A549 (cell line): Measurements from ENCODE around the gene RPL13. TPM values are rescaled to one million over a fixed set of nuclear protein-coding genes. Genes with fewer than 3 reads are reported as not detected.

Experiments
- ATAC-seq, 2 experiments: fragments of 200-7000 bp in 1 of 2; fragments of >200 bp in 1 of 2; cut with Nextera tagmentation in 1 of 2; cut with Tn5 transposase in 1 of 2; 3 replicates each; pipeline versions ENCODE4 v1.8.0 to v1.9.1; 2018 to 2020; ENCODE audit warnings: mild to moderate bottlenecking in 1 of 2, moderate library complexity in 1 of 2
- CTCF ChIA-PET: fragments of 300-600 bp; sonication (Branson Sonifier 250); formaldehyde crosslinking; extraction: SDS; loops from one replicate; lab custom pipeline; 2021; ENCODE audit warnings: antibody characterized with exemption, inconsistent platforms; lab: Yijun Ruan, JAX
- POLR2A ChIA-PET: fragments of 350-600 bp; formaldehyde crosslinking; extraction: SDS; loops from one replicate; lab custom pipeline; 2021; ENCODE audit warnings: antibody characterized with exemption, inconsistent platforms; lab: Yijun Ruan, JAX
- DNase-seq, 2 experiments: peaks; one replicate each; pipeline versions ENCODE4 v3.0.0 to v3.0.0-alpha.2; 2011 to 2016; ENCODE audit warnings: low read depth in 1 of 2, low spot score in 1 of 2
- FAIRE-seq: peaks from 2 replicates; lab custom pipeline; 2011; peaks lifted over from hg19 to GRCh38; lab: Jason Lieb, UNC
- H3K27ac ChIP-seq, 2 experiments: fragments of >200 bp; sonication (Bioruptor Twin); formaldehyde crosslinking; 3 replicates each; pipeline ENCODE4 v1.5.1; 2016 to 2017
- H3K4me1 ChIP-seq: fragments of >200 bp; sonication (Bioruptor Twin); formaldehyde crosslinking; 3 replicates; pipeline ENCODE4 v1.6.1; 2016
- H3K4me2 ChIP-seq: fragments of >200 bp; sonication (Bioruptor Twin); formaldehyde crosslinking; 3 replicates; pipeline ENCODE4 v1.6.1; 2016
- H3K4me3 ChIP-seq: fragments of >200 bp; sonication (Bioruptor Twin); formaldehyde crosslinking; 3 replicates; pipeline ENCODE4 v1.5.1; 2016
- H3K9me3 ChIP-seq: fragments of >200 bp; sonication (Bioruptor Twin); formaldehyde crosslinking; 3 replicates; pipeline ENCODE4 v1.6.1; 2016
- CBX8 ChIP-seq: fragments of 200-600 bp; sonication (generic); IDR thresholded peaks from 2 replicates; pipeline ENCODE4 v1.6.1; 2016
- CEBPB ChIP-seq, 2 experiments: fragments of >200 bp in 1 of 2; sonication (Bioruptor Twin) in 1 of 2; formaldehyde crosslinking in 1 of 2; IDR thresholded peaks; 2 replicates each; pipeline ENCODE4 v1.6.1; 2012 to 2016
- EP300 ChIP-seq, 2 experiments: fragments of >200 bp; sonication (Bioruptor Twin); formaldehyde crosslinking; IDR thresholded peaks; 2 replicates in 1 of 2; 3 replicates in 1 of 2; pipeline ENCODE4 v1.6.1; 2016 to 2017
- FOSB ChIP-seq: fragments of 250-450 bp; sonication (Bioruptor Pico); IDR thresholded peaks from 2 replicates; pipeline ENCODE4 v1.5.0; 2020; ENCODE audit warnings: mild to moderate bottlenecking, moderate library complexity
- HDAC2 ChIP-seq: fragments of 200-600 bp; sonication (generic); IDR thresholded peaks from 2 replicates; pipeline ENCODE4 v1.6.1; 2016
- HOXB5 ChIP-seq: fragments of 250-450 bp; sonication (Bioruptor Pico); IDR thresholded peaks from 2 replicates; pipeline ENCODE4 v1.5.0; 2020; ENCODE audit warnings: mild to moderate bottlenecking, moderate library complexity
- KDM5A ChIP-seq: fragments of 200-600 bp; sonication (generic); IDR thresholded peaks from 2 replicates; pipeline ENCODE4 v1.6.1; 2016; ENCODE audit warnings: antibody characterized with exemption, mild to moderate bottlenecking
- NR3C1 ChIP-seq: fragments of >200 bp; sonication (Bioruptor Twin); formaldehyde crosslinking; IDR thresholded peaks from 3 replicates; pipeline ENCODE4 v1.6.1; 2017
- RNF2 ChIP-seq: fragments of 200-600 bp; sonication (generic); IDR thresholded peaks from 2 replicates; pipeline ENCODE4 v1.6.1; 2016; ENCODE audit warnings: low read depth, mild to moderate bottlenecking, antibody characterized with exemption, moderate library complexity, borderline replicate concordance
- SMC3 ChIP-seq: fragments of >200 bp; sonication (Bioruptor Twin); formaldehyde crosslinking; IDR thresholded peaks from 3 replicates; pipeline ENCODE4 v1.6.1; 2018; ENCODE audit warnings: inconsistent platforms
- SREBF2 ChIP-seq: fragments of 450-650 bp; IDR thresholded peaks from 2 replicates; pipeline ENCODE4 v1.6.1; 2014; ENCODE audit warnings: mild to moderate bottlenecking, moderate library complexity
- ZSCAN20 ChIP-seq: fragments of 250-450 bp; sonication (Bioruptor Pico); IDR thresholded peaks from 2 replicates; pipeline ENCODE4 v1.8.0; 2022; ENCODE audit warnings: mild to moderate bottlenecking, moderate library complexity
- WGBS: methylation state at CpG from one replicate; pipeline ENCODE4 v1.1.6; 2017; ENCODE audit errors: missing lambda C conversion rate; 5-methylcytosine and 5-hydroxymethylcytosine counted together
- polyA plus RNA-seq, 4 experiments: library from polyadenylated mRNA; depleted of rRNA in 3 of 4; stranded (reverse); fragments of >200 nt; fragmentation: RNase III in 1 of 4; extraction: RNeasy Plus Mini Kit Qiagen cat#74134 plus additional on column Dnase treatment in 1 of 4; gene quantifications; 2 replicates in 3 of 4; 3 replicates in 1 of 4; pipeline ENCODE4 v1.2.3, GENCODE V29; 2011 to 2017
- TF ChIP-seq, protein P1 (sequence below): IDR thresholded peaks from 2 replicates; pipeline ENCODE4 v1.6.1; 2012
- TF ChIP-seq, protein P2 (sequence below): fragments of >200 bp; sonication (Bioruptor Twin); formaldehyde crosslinking; IDR thresholded peaks from 3 replicates; pipeline ENCODE4 v1.5.1; 2016
- TF ChIP-seq, protein P3 (sequence below): fragments of 250-450 bp; sonication (Bioruptor Pico); IDR thresholded peaks from 2 replicates; pipeline ENCODE4 v1.5.0; 2021; ENCODE audit warnings: mild to moderate bottlenecking, moderate library complexity, borderline replicate concordance
- TF ChIP-seq, protein P4 (sequence below): fragments of 450-650 bp; IDR thresholded peaks from 2 replicates; pipeline ENCODE4 v1.6.1; 2014; ENCODE audit warnings: antibody characterized with exemption

RPL13 gene
- polyA plus RNA-seq, 2 of the 4 experiments (the other 2 are of a cell fraction): 2,911 to 3,044 TPM

DNA sequence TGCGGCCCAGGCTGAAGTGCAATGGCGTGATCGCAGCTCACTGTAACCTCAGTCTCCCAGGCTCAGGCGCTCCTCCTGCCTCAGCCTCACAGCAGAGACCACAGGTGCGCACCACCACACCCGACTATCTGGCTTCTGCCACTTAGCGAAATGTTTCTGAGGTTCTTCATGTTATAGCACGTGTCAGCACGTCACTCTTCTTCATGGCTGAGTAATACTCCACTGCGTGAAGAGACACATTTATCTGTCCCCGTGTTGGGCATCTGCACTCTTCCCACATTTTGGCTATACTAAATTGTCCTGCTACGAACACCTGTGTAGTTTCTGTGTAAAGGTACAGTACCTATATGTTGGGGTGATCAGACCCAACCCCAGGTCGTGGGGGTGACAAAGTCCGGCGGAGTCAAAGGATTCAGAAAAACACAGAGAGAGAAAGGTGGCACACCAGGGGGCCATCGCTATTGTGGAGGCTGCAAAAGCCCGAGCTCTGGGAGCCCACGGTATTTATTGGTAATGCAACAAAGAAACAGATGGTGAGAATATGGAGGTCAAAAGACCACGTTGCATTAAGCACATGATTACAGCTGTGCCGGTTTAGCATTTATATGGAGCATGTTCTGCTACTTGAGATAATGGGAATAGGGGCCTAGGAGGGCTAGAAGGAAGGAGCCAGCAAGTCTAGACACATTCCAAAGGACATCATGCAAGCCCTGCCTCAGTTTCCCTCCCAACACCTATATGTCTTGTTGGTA is 52.1 kb downstream of the RPL13 start:
- Histone ChIP-seq H3K27ac (no peak overlapping the region; a peak in 1 of 6 replicates), H3K4me3 (no peak overlapping the region)
- DNase-seq: no peak
- 71% methylated on average over 20 of the region's 20 CpGs for WGBS
- TF ChIP-seq EP300 (IDR thresholded peaks at IDR 0.05): no peak
- TF ChIP-seq HOXB5: no peak
- TF ChIP-seq, protein P1, sequence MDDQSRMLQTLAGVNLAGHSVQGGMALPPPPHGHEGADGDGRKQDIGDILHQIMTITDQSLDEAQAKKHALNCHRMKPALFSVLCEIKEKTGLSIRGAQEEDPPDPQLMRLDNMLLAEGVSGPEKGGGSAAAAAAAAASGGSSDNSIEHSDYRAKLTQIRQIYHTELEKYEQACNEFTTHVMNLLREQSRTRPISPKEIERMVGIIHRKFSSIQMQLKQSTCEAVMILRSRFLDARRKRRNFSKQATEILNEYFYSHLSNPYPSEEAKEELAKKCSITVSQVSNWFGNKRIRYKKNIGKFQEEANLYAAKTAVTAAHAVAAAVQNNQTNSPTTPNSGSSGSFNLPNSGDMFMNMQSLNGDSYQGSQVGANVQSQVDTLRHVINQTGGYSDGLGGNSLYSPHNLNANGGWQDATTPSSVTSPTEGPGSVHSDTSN: no peak
- TF ChIP-seq CEBPB (IDR thresholded peaks at IDR 0.05): no peak
- no peak for TF ChIP-seq ZSCAN20
- no peak for TF ChIP-seq SREBF2
- TF ChIP-seq FOSB (CRISPR knock-in tag): no peak
- TF ChIP-seq, protein P2, sequence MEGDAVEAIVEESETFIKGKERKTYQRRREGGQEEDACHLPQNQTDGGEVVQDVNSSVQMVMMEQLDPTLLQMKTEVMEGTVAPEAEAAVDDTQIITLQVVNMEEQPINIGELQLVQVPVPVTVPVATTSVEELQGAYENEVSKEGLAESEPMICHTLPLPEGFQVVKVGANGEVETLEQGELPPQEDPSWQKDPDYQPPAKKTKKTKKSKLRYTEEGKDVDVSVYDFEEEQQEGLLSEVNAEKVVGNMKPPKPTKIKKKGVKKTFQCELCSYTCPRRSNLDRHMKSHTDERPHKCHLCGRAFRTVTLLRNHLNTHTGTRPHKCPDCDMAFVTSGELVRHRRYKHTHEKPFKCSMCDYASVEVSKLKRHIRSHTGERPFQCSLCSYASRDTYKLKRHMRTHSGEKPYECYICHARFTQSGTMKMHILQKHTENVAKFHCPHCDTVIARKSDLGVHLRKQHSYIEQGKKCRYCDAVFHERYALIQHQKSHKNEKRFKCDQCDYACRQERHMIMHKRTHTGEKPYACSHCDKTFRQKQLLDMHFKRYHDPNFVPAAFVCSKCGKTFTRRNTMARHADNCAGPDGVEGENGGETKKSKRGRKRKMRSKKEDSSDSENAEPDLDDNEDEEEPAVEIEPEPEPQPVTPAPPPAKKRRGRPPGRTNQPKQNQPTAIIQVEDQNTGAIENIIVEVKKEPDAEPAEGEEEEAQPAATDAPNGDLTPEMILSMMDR: no peak
- no peak for TF ChIP-seq SMC3
- TF ChIP-seq, all 56 proteins: peak for 0
- Histone ChIP-seq H3K9me3 (no peaks in the 10 kb centered on the region), H3K4me1 (peaks cover 19% of the 10 kb centered on the region), H3K4me2 (no peak overlapping the region)
- FAIRE-seq (no peak), ATAC-seq (no peak)
- POLR2A ChIA-PET: no interaction called here
- CTCF ChIA-PET: interaction anchor here (1.4 to 8.7 kb wide), 5 partner anchors 12 to 54 kb away, joined by 3 to 143 read pairs (median 49); partner anchors contain the start of gene CPNE7

DNA sequence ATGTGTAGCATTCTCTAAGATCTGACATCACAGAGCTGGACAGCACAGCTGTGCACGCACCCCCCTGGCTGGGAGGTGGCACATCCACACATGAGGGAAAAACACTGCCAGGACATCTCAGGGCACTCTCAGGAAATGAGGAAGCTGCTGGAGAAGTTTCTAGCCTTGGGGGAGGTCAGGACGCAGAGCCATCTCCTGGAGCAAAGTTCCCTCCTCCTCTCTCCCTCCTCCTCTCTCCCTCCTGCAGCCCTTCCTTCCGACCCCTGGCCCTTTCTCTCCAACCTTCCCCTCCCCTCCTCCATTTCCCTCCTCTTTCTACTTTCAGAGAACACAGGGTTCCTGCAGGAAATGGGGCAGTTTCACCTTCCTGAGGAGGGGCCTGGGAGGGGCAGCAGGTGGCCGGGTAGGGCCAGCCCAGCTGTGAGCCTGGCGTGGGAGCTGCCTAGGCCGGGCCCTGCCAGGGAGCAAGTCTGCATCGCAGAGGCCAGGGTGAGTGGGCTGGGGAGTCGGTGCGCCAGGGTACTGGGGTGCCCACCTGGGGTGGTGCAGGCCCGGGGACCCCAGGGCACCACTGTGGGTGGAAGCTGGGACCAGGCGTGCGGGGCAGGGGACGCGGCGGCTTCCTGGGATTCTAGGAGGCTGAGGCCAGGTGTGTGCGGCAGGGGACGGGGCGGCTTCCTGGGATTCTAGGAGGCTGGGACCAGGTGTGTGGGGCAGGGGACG is 52.9 kb downstream of the RPL13 start, which contains the start of gene DPEP1:
DPEP1 (plus strand) TSS at position 412 of the 723 bp plus-strand sequence. CDS start 16,769 bp downstream, outside the sequence.
- no peak within 1 kb of the TSS for H3K4me3 ChIP-seq
- POLR2A ChIA-PET: no interaction called here
- DNase-seq: no peak
- 79% methylated on average over 8 of the region's 19 CpGs for WGBS
- CTCF ChIA-PET: interaction anchor here (0.5 to 8.7 kb wide), 8 partner anchors 12 to 131 kb away, joined by 3 to 143 read pairs (median 20); partner anchors contain the start of gene CPNE7
- H3K4me1 ChIP-seq: peaks cover 24% of the 10 kb centered on the region
- ATAC-seq: no peak; a peak in 1 of 6 replicates
- H3K9me3 ChIP-seq: no peaks in the 10 kb centered on the region
- H3K4me2 ChIP-seq: no peak within 1 kb of the TSS
- peak within 1 kb of the TSS in 1 of 2 experiments; percentile 10; a peak in 2 of 6 replicates for H3K27ac ChIP-seq
- TF ChIP-seq HDAC2: no peak
- no peak for FAIRE-seq

DNA sequence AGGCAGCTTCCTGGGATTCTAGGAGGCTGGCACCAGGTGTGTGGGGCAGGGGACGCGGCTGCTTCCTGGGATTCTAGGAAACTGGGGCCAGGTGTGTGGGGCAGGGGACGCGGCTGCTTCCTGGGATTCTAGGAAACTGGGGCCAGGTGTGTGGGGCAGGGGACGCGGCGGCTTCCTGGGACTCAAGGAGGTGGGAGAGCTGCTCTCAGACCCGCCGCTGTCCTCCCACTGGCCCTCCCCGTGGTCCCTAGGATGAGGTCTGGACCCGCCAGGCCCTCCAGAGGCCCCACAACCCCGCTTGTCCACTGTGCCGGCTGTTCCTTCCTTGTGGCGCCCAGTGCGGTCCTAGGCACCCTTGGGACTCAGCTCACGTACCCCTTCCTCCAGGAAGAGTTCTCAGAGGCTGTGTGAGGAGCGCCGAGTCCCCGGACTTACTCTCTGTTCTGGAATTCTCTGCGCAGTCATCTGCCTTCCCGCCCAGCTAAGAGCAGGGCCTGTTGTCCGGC is 53.5 kb downstream of the RPL13 start:
- FAIRE-seq: no peak
- ATAC-seq: no peak
- ChIA-PET POLR2A (no interaction called here), CTCF (interaction anchor here (0.5 to 8.7 kb wide), 14 partner anchors 8 to 249 kb away, joined by 3 to 143 read pairs (median 14); partner anchors contain the start of gene CPNE7)
- H3K4me3 ChIP-seq: no peak overlapping the region
- DNase-seq: no peak
- H3K9me3 ChIP-seq: no peaks in the 10 kb centered on the region
- 95% methylated on average over 14 of the region's 22 CpGs for WGBS
- H3K27ac ChIP-seq: no peak overlapping the region
- H3K4me2 ChIP-seq: no peak overlapping the region
- no peak for TF ChIP-seq RNF2
- TF ChIP-seq, protein P3, sequence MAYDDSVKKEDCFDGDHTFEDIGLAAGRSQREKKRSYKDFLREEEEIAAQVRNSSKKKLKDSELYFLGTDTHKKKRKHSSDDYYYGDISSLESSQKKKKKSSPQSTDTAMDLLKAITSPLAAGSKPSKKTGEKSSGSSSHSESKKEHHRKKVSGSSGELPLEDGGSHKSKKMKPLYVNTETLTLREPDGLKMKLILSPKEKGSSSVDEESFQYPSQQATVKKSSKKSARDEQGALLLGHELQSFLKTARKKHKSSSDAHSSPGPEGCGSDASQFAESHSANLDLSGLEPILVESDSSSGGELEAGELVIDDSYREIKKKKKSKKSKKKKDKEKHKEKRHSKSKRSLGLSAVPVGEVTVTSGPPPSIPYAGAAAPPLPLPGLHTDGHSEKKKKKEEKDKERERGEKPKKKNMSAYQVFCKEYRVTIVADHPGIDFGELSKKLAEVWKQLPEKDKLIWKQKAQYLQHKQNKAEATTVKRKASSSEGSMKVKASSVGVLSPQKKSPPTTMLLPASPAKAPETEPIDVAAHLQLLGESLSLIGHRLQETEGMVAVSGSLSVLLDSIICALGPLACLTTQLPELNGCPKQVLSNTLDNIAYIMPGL (CRISPR knock-in tag): no peak
- TF ChIP-seq KDM5A: no peak
- no peak for TF ChIP-seq HDAC2
- no peak for TF ChIP-seq CBX8
- TF ChIP-seq, protein P4, sequence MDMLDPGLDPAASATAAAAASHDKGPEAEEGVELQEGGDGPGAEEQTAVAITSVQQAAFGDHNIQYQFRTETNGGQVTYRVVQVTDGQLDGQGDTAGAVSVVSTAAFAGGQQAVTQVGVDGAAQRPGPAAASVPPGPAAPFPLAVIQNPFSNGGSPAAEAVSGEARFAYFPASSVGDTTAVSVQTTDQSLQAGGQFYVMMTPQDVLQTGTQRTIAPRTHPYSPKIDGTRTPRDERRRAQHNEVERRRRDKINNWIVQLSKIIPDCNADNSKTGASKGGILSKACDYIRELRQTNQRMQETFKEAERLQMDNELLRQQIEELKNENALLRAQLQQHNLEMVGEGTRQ: no peak
- no peak for TF ChIP-seq NR3C1
- TF ChIP-seq, all 56 proteins: peak for 0
- H3K4me1 ChIP-seq: peaks cover 23% of the 10 kb centered on the region
